Brain microvascular endothelial cell (primary cell): ENCODE results near the gene ODF2.
"Not testable (repeated sequence)": the region's sequence is repeated elsewhere in the genome, so short reads cannot be mapped to it uniquely, and the experiment has no call there.

Experiments used
- DNase-seq: peaks from one replicate; pipeline ENCODE4 v3.0.0-alpha.2; 2020
- H3K27ac ChIP-seq: fragments of 250-450 bp; sonication (Bioruptor Pico); 2 replicates; pipeline ENCODE4 v1.5.1; 2020; ENCODE audit warnings: mild to moderate bottlenecking, moderate library complexity
- H3K27me3 ChIP-seq: fragments of 250-450 bp; sonication (Bioruptor Pico); replicated peaks from 2 replicates; pipeline ENCODE4 v1.5.1; 2020; ENCODE audit warnings: mild to moderate bottlenecking
- H3K36me3 ChIP-seq: fragments of 250-450 bp; sonication (Bioruptor Pico); replicated peaks from 2 replicates; pipeline ENCODE4 v1.5.1; 2020; ENCODE audit warnings: mild to moderate bottlenecking
- H3K4me3 ChIP-seq: 2 replicates; pipeline ENCODE4 v1.5.1; 2011; ENCODE audit warnings: low read depth, mild to moderate bottlenecking, control low read depth, low read length, moderate library complexity
- in situ Hi-C: cut with HindIII; loops from 2 replicates; pipeline ENCODE4 v1.10.0; 2017; ENCODE audit warnings: low sequenced_read_pairs, low pct_ligation_motif_present
- TF ChIP-seq, protein P1 (sequence below): IDR thresholded peaks from 2 replicates; pipeline ENCODE4 v1.5.1; 2011; ENCODE audit warnings: low read depth, mild to moderate bottlenecking, moderate library complexity, low read length, control low read depth, inconsistent platforms; ENCODE audit errors: missing control alignments

Gene ODF2

DNA sequence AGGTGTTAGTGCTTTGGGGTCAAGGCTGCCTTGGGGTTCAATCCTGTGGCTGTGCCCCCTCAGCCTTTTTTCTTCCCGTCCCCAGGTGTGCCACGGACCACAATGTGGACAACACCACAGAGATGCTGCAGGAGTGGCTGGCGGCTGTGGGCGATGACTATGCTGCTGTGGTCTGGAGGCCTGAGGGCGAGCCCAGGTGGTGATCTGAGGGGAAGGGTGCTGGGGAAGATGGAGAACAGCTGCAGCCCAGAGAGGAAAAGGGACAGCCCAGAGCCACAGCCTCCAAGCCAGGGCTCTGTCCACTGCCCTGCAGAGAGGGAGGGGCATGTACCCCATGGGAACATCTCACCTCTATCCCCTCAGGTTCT, 33.0 kb upstream of the ODF2 start:
- Histone ChIP-seq H3K27ac (no peak overlapping the region), H3K4me3 (no peak overlapping the region), H3K27me3 (no peaks in the 10 kb centered on the region), H3K36me3 (peaks cover 23% of the 10 kb centered on the region)
- in situ Hi-C loops, result no loop called here
- DNase-seq, result no peak
- TF ChIP-seq, protein P1, sequence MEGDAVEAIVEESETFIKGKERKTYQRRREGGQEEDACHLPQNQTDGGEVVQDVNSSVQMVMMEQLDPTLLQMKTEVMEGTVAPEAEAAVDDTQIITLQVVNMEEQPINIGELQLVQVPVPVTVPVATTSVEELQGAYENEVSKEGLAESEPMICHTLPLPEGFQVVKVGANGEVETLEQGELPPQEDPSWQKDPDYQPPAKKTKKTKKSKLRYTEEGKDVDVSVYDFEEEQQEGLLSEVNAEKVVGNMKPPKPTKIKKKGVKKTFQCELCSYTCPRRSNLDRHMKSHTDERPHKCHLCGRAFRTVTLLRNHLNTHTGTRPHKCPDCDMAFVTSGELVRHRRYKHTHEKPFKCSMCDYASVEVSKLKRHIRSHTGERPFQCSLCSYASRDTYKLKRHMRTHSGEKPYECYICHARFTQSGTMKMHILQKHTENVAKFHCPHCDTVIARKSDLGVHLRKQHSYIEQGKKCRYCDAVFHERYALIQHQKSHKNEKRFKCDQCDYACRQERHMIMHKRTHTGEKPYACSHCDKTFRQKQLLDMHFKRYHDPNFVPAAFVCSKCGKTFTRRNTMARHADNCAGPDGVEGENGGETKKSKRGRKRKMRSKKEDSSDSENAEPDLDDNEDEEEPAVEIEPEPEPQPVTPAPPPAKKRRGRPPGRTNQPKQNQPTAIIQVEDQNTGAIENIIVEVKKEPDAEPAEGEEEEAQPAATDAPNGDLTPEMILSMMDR, result no peak

DNA sequence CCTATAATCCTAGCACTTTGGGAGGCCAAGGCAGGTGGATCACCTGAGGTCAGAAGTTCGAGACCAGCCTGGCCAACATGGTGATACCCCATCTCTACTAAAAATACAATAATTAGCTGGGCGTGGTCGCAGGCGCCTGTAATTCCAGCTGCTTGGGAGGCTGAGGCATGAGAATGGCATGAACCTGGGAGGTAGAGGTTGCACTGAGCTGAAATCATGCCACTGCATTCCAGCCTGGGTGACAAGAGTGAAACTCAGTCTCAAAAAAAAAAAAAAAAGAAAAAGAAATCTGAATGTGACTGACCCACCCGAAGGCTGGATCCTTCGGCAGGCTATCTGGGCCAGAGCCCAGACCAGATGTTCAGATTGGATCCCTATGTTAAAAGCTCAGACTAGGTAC, 32.5 kb upstream of the ODF2 start:
- in situ Hi-C loops, H3K27ac ChIP-seq, H3K27me3 ChIP-seq, DNase-seq, H3K4me3 ChIP-seq: not testable (repeated sequence)
- peaks cover 29% of the 10 kb centered on the region for H3K36me3 ChIP-seq

DNA sequence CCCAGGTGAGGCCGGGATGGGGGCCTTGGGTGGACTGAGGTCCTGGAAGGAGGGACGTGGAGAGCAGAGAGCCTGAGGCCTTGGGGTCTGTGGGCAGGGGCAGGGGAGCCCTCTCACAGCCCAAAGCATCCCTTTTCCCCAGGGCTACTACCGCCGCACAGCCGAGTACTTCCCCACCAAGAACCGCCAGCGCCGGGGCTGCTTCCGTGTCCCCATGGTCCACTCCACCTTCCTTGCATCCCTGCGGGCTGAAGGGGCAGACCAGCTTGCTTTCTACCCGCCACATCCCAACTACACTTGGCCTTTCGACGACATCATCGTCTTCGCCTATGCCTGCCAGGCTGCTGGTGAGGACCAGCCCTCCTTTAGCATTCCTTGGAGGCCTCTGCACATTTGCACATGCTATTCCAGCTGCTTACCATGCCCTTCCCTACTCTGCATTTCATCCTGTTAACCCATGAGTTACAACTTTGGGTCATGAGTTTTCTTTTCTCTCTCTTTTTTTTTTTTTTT, 31.5 kb upstream of the ODF2 start:
- in situ Hi-C loops, result no loop called here
- no peak for DNase-seq
- Histone ChIP-seq H3K36me3 (peaks cover 29% of the 10 kb centered on the region), H3K27ac (no peak overlapping the region), H3K27me3 (no peaks in the 10 kb centered on the region), H3K4me3 (no peak overlapping the region)
- TF ChIP-seq, protein P1, result no peak

DNA sequence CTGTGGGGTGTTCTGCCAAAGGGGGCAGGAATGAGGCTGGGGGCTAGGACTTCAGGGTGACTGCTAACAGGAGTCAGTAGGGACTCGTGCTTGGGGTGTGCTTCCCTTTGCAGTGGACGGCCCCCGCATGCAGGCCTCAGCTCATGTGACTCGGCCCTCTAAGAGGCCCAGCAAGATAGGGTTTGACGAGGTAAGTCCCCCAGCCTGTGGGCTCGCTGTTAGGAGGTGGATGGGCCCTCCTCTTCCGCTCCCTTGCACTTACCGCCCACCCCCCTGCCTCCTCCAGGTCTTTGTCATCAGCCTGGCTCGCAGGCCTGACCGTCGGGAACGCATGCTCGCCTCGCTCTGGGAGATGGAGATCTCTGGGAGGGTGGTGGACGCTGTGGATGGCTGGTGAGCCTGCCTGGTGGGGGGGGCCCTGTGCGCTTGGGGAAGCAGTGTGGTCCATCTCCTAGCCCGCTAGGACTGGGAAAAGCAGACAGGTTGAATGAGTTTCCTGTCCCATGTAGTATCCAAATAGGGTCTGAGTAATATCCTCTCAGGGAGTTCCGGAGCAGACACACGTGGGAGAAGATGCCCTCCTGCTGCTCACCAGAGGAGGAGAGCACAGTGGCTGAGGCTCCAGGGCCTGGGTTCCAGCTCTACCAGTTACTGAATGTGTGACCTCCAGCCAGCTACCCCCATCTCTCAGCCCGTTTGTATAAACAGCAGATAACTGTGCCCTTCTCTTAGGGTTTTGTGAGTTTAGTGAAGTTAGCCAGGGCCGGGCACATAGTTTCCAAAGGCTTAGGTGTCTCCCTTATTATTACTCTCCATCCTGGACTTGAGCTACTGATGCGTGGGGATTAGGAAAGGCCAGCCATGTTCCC, 26.9 kb upstream of the ODF2 start:
- H3K36me3 ChIP-seq, result peaks cover 47% of the 10 kb centered on the region
- peak; percentile 65 for DNase-seq
- peak overlapping the region; percentile 88 for H3K27ac ChIP-seq
- no peak overlapping the region for H3K4me3 ChIP-seq
- in situ Hi-C loops, result no loop called here
- TF ChIP-seq, protein P1, result no peak
- no peaks in the 10 kb centered on the region for H3K27me3 ChIP-seq

DNA sequence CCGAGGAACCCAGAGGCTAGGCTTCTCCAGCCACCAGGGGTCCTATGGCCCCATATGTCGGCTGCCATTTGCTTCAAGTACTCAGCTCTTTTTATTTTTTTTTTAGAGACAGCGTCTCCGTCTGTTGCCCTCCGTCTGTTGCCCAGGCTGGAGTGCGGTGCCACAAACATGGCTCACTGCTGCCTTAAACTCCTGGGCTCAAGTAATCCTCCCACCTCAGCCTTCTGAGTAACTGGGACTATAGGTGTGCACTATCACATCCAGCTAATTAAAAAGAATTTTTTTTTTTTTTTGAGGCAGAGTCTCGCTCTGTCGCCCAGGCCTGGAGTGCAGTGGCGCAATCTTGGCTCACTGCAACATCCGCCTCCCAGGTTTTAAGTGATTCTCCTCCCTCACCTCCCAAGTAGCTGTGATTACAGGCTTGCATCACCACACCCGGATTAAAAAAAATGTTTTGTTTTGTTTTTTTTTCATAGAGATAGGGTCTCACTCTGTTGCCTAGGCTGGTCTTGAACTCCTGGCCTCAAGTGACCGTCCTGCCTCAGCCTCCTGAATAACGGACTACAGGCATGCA, 26.2 kb upstream of the ODF2 start:
- in situ Hi-C loops, result no loop called here
- no peak for DNase-seq
- H3K4me3 ChIP-seq, result no peak overlapping the region
- H3K27ac ChIP-seq, result peak overlapping the region; percentile 88
- H3K27me3 ChIP-seq, result no peaks in the 10 kb centered on the region
- peaks cover 41% of the 10 kb centered on the region for H3K36me3 ChIP-seq
- TF ChIP-seq, protein P1, result no peak

DNA sequence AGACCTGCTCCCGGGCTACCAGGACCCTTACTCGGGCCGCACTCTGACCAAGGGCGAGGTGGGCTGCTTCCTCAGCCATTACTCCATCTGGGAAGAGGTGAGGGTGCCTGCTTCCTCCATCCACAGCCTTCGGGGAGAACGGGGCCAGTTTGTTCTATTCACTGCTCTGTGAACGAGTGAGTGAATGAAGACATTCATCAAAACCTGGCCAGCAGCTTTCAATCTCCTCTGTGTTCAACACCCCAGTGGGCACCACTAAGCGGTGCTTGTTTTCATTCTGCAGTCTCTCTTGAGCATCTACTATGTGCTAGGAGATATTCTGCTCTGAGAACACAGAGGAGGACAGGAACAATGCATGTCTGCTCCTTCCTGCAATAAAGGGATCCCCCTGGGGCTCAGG, 24.6 kb upstream of the ODF2 start:
- Histone ChIP-seq H3K27me3 (no peaks in the 10 kb centered on the region), H3K4me3 (no peak overlapping the region), H3K36me3 (peaks cover 36% of the 10 kb centered on the region), H3K27ac (no peak overlapping the region)
- in situ Hi-C loops, result no loop called here
- TF ChIP-seq, protein P1, result no peak
- DNase-seq, result no peak
